Lung (tissue), 12 donors: ENCODE data around the gene NPL. TPM values are rescaled to one million over a fixed set of nuclear protein-coding genes. Genes with fewer than 3 reads are reported as not detected.

ENCODE experiments used
- ATAC-seq: fragments of 200-7000 bp; cut with Tn5 transposase; one replicate; pipeline ENCODE4 v1.9.1; 2020; ENCODE audit warnings: moderate number of reproducible peaks; ENCODE audit not compliant: insufficient read depth, low FRiP score
- DNase-seq, 3 donors: peaks; one replicate each; pipeline ENCODE4 v3.0.0-alpha.2; 2013 to 2017
- H3K27ac ChIP-seq, 2 donors: one replicate each; pipeline ENCODE4 v1.5.1; 2013; ENCODE audit warnings: mild to moderate bottlenecking in 2 of 2, moderate library complexity in 2 of 2, control low read depth in 1 of 2, inconsistent platforms in 1 of 2, low read depth in 1 of 2, low read length in 1 of 2
- H3K27me3 ChIP-seq, 3 donors: one replicate each; pipeline ENCODE4 v1.5.1; 2013; ENCODE audit warnings: low read length in 2 of 3; ENCODE audit not compliant: control insufficient read depth in 3 of 3, insufficient read depth in 3 of 3
- H3K36me3 ChIP-seq, 4 donors: one replicate each; pipeline ENCODE4 v1.5.1; 2013; ENCODE audit warnings: low read length in 4 of 4, mild to moderate bottlenecking in 1 of 4, moderate library complexity in 1 of 4; ENCODE audit not compliant: control insufficient read depth in 4 of 4, insufficient read depth in 4 of 4
- H3K4me1 ChIP-seq, 5 donors: one replicate each; pipeline ENCODE4 v1.5.1; 2013; ENCODE audit warnings: low read length in 5 of 5, mild to moderate bottlenecking in 2 of 5, moderate library complexity in 1 of 5; ENCODE audit not compliant: control insufficient read depth in 5 of 5, insufficient read depth in 5 of 5
- H3K4me3 ChIP-seq: one replicate; pipeline ENCODE4 v1.5.1; 2013; ENCODE audit warnings: mild to moderate bottlenecking, control low read depth, moderate library complexity
- H3K9ac ChIP-seq, 2 donors: one replicate each; pipeline ENCODE4 v1.5.1; 2013; ENCODE audit warnings: low read length in 2 of 2, control low read depth in 1 of 2; ENCODE audit not compliant: insufficient read depth in 1 of 2
- H3K9me3 ChIP-seq, 4 donors: one replicate each; pipeline ENCODE4 v1.5.1; 2013; ENCODE audit warnings: low read length in 3 of 4, mild to moderate bottlenecking in 1 of 4, moderate library complexity in 1 of 4; ENCODE audit not compliant: control insufficient read depth in 4 of 4, insufficient read depth in 3 of 4
- WGBS, 2 donors: extraction: QIAGEN DNeasy Blood & Tissue Kit; methylation state at CpG; one replicate each; pipeline ENCODE4 v1.1.7; 2013; 5-methylcytosine and 5-hydroxymethylcytosine counted together
- polyA plus RNA-seq, 2 donors: library from polyadenylated mRNA; stranded (reverse); fragments of 200-250 nt; gene quantifications; one replicate each; pipeline ENCODE4 v1.2.1, GENCODE V29; 2013
- total RNA-seq, 2 donors: library from RNA; depleted of rRNA in 1 of 2; stranded (reverse); fragments of >200 nt in 1 of 2; gene quantifications; one replicate each; pipeline ENCODE4 v1.2.1, GENCODE V29; 2014 to 2021
- TF ChIP-seq, protein P1 (sequence below): IDR thresholded peaks from 2 replicates; pipeline ENCODE4 v1.5.1; 2012; ENCODE audit warnings: mild to moderate bottlenecking; ENCODE audit errors: control extremely low read depth, extremely low read depth
- donor health status: control.
- donor health status: control.
- donor health status: Bipolar disorder and iron deficiency.
- donor health status: healthy.
- donor health status: DM: yes; HTN: yes; CAD: no.

The NPL gene
- total and polyA plus RNA-seq, 4 donors = 31.9 to 116 (median 57.3) TPM

DNA sequence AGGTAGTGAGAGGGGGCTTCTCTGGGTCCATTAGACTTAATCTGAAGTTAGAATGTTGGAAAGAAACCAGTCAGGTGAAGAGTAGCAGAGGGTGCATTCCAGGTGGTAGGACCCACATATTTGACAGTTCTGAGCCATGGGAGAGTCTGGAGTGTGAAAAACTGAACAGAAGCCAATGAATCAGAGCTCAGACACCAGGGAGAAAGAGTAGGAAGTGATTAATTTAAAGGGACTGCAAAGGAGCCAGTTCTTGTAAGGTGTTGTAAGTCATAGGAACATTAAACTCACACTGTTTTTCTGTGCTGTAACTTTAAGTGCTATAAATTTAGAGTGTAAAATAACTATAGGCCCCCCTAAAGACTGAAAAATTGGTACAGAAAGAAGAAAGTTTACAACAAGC is 43.7 kb downstream of the NPL start:
- H3K36me3 ChIP-seq = peaks cover 0 to 3% (median 0%) of the 10 kb centered on the region in 4 donors
- H3K27ac ChIP-seq = no peak overlapping the region
- TF ChIP-seq, protein P1, sequence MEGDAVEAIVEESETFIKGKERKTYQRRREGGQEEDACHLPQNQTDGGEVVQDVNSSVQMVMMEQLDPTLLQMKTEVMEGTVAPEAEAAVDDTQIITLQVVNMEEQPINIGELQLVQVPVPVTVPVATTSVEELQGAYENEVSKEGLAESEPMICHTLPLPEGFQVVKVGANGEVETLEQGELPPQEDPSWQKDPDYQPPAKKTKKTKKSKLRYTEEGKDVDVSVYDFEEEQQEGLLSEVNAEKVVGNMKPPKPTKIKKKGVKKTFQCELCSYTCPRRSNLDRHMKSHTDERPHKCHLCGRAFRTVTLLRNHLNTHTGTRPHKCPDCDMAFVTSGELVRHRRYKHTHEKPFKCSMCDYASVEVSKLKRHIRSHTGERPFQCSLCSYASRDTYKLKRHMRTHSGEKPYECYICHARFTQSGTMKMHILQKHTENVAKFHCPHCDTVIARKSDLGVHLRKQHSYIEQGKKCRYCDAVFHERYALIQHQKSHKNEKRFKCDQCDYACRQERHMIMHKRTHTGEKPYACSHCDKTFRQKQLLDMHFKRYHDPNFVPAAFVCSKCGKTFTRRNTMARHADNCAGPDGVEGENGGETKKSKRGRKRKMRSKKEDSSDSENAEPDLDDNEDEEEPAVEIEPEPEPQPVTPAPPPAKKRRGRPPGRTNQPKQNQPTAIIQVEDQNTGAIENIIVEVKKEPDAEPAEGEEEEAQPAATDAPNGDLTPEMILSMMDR = no peak

DNA sequence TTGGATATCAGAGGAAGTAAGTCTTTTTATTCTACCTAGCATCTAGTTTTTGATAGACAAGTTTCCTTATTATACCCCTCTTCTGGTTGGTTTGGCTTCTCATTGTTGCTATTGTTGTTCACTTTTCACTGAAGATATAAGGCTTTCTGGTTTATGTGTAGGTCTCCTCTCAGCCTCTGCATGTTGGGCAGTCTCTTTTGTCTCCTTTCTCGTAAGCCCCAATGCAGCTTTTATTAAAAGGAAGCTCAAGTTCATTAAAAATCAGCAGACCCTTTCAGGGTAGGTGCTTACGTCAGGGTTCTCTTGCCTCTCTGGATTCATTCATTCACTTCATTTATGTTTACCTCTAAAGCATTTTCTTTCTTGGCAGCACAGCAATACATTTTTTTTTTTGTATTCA is 44.8 kb downstream of the NPL start:
- WGBS, 2 donors = 91 to 94% methylated on average over 2 of the region's 2 CpGs
- no peak overlapping the region for H3K27ac ChIP-seq
- H3K4me1 ChIP-seq = no peaks in the 10 kb centered on the region
- peaks cover 0 to 3% (median 0%) of the 10 kb centered on the region in 4 donors for H3K36me3 ChIP-seq
- H3K4me3 ChIP-seq = no peak overlapping the region
- H3K9ac ChIP-seq = no peak overlapping the region
- H3K27me3 ChIP-seq = no peaks in the 10 kb centered on the region
- DNase-seq (no peak), ATAC-seq (no peak)
- TF ChIP-seq, protein P1 = no peak
- H3K9me3 ChIP-seq = no peaks in the 10 kb centered on the region

More for the DNA sequence above, 43.7 kb downstream of the NPL start:
- Histone ChIP-seq H3K4me1 (no peaks in the 10 kb centered on the region), H3K9me3 (no peaks in the 10 kb centered on the region), H3K4me3 (no peak overlapping the region), H3K27me3 (no peaks in the 10 kb centered on the region), H3K9ac (no peak overlapping the region)
- DNase-seq = no peak
- no peak for ATAC-seq

- no peak overlapping the region for H3K27ac ChIP-seq
- H3K36me3 ChIP-seq = no peaks in the 10 kb centered on the region
- no peak for DNase-seq
- no peaks in the 10 kb centered on the region for H3K9me3 ChIP-seq
- no peak overlapping the region for H3K4me3 ChIP-seq
- ATAC-seq = no peak
- no peak overlapping the region for H3K9ac ChIP-seq
- TF ChIP-seq, protein P1 = no peak
- no peaks in the 10 kb centered on the region for H3K27me3 ChIP-seq
- peaks cover 0 to 5% (median 3%) of the 10 kb centered on the region in 5 donors for H3K4me1 ChIP-seq
- 85 to 87% methylated on average over 10 of the region's 10 CpGs for WGBS, 2 donors
Measured at GRCh38 chr1:182835806-182836205, 46.2 kb downstream of the NPL start.
